HL-60 (cell line): ENCODE results near the gene TRIM25.

Source experiments
- POLR2AphosphoS5 ChIP-seq: IDR thresholded peaks from 2 replicates; pipeline ENCODE4 v1.6.1; 2012; ENCODE audit warnings: low read depth
- TF ChIP-seq, protein P1 (sequence below): IDR thresholded peaks from one replicate; pipeline ENCODE4 v1.5.1; 2011; ENCODE audit warnings: low read length, control low read depth, inconsistent platforms; ENCODE audit not compliant: insufficient read depth
- TF ChIP-seq, protein P2 (sequence below): IDR thresholded peaks from 2 replicates; pipeline ENCODE4 v1.6.1; 2012; ENCODE audit warnings: low read depth; ENCODE audit not compliant: insufficient replicate concordance

DNA sequence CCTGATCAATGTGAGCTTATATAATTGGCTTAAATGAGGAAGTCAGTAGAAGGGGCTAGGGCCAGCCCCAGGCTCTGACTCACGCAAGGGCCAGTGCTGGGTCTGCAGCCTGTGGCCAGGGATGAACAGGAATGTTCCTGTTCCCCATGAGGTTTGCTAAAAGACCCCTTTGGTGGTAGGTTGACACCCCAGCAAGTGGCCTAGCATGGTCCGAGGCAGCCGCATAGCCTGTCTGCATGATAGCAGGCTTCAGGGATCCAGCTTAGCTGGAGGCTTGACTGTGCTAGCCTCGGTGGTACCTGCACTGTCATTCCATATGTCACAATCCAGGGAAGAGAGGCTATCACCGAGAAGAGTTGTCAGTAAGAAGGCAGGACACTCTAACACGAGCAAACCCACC lies 23.5 kb downstream of the TRIM25 start:
- no peak; the same call in 1 of the 2 replicates for TF ChIP-seq POLR2AphosphoS5
- TF ChIP-seq, protein P1, sequence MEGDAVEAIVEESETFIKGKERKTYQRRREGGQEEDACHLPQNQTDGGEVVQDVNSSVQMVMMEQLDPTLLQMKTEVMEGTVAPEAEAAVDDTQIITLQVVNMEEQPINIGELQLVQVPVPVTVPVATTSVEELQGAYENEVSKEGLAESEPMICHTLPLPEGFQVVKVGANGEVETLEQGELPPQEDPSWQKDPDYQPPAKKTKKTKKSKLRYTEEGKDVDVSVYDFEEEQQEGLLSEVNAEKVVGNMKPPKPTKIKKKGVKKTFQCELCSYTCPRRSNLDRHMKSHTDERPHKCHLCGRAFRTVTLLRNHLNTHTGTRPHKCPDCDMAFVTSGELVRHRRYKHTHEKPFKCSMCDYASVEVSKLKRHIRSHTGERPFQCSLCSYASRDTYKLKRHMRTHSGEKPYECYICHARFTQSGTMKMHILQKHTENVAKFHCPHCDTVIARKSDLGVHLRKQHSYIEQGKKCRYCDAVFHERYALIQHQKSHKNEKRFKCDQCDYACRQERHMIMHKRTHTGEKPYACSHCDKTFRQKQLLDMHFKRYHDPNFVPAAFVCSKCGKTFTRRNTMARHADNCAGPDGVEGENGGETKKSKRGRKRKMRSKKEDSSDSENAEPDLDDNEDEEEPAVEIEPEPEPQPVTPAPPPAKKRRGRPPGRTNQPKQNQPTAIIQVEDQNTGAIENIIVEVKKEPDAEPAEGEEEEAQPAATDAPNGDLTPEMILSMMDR = no peak
- TF ChIP-seq, protein P2, sequence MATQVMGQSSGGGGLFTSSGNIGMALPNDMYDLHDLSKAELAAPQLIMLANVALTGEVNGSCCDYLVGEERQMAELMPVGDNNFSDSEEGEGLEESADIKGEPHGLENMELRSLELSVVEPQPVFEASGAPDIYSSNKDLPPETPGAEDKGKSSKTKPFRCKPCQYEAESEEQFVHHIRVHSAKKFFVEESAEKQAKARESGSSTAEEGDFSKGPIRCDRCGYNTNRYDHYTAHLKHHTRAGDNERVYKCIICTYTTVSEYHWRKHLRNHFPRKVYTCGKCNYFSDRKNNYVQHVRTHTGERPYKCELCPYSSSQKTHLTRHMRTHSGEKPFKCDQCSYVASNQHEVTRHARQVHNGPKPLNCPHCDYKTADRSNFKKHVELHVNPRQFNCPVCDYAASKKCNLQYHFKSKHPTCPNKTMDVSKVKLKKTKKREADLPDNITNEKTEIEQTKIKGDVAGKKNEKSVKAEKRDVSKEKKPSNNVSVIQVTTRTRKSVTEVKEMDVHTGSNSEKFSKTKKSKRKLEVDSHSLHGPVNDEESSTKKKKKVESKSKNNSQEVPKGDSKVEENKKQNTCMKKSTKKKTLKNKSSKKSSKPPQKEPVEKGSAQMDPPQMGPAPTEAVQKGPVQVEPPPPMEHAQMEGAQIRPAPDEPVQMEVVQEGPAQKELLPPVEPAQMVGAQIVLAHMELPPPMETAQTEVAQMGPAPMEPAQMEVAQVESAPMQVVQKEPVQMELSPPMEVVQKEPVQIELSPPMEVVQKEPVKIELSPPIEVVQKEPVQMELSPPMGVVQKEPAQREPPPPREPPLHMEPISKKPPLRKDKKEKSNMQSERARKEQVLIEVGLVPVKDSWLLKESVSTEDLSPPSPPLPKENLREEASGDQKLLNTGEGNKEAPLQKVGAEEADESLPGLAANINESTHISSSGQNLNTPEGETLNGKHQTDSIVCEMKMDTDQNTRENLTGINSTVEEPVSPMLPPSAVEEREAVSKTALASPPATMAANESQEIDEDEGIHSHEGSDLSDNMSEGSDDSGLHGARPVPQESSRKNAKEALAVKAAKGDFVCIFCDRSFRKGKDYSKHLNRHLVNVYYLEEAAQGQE = no peak
